Left colon (tissue), 2 donors: ENCODE measurements around the gene AGR2. TPM values are rescaled to one million over a fixed set of nuclear protein-coding genes. Genes with fewer than 3 reads are reported as not detected.
"Not testable (repeated sequence)": the region's sequence is repeated elsewhere in the genome, so short reads cannot be mapped to it uniquely, and the experiment has no call there.

Experiments
- ATAC-seq: fragments of 200-7000 bp; cut with Tn5 transposase; one replicate; pipeline ENCODE4 v1.9.1; 2020; ENCODE audit warnings: mild to moderate bottlenecking, moderate library complexity
- DNase-seq, 2 donors: peaks; one replicate each; pipeline ENCODE4 v3.0.0-alpha.2; 2020
- intact Hi-C, 2 donors: fragments of 100-400 bp; cut with DNase I in 1 of 2; cut with micrococcal nuclease in 1 of 2; formaldehyde crosslinking; loops; one replicate each; pipeline versions ENCODE4 v1.11.2 to v1.14.0; 2022; cut with DNase I, micrococcal nuclease
- total RNA-seq, 2 donors: library from RNA; stranded (reverse); fragmentation: NEBNext Ultra II Directional; extraction: Animal tissue kit (Norgen Biotek cat#: 25700); gene quantifications; one replicate each; pipeline ENCODE4 v1.2.1, GENCODE V29; 2021
- donor health status: DM: no; HTN: no; CAD: no.
- donor health status: DM: yes; HTN: yes; CAD: no.

The AGR2 gene
- total RNA-seq, 2 donors from 2014 or later: 725 to 1,046 TPM

DNA sequence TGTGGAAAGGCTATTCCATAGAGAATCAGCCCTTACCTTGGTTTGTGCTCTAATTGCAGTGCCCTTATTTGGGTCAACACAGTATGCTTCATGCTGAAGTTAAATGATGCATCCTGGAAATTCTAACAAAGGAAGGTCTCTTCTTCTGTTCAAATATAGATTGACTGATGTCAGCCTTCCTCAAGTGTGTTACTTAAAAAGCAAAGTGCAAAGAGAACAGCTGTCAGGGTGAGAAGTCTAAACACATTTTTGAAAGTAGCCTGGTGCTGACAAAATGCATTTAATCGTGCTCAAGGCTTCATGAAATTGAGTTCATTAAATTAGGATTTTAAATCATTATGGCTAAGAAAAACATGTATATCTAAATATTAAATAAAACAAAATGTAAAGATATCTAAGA, 19.5 kb downstream of the AGR2 start:
- ATAC-seq (no peak), DNase-seq (no peak)
- intact Hi-C loops: no loop called here

DNA sequence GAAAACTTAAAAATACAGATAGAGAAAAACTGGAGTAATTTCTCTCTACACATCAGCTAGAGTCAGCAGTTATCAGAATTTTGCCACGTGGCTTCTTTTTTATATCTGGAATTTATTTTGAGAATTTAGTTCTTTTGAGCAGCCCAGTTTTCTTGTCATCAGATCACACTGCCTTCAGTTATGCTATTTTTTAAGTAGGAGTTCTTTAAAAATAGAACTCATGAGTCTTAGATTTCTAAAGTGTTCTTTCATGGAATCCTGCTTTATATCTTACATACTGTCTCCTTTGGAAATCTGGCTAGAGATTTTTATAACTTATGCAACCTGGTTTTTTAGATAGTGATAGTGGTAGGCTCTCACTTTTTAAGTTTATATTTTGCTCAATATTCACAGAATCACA, 24.2 kb downstream of the AGR2 start:
- DNase-seq (no peak), ATAC-seq (no peak)
- intact Hi-C loops: no loop called here

DNA sequence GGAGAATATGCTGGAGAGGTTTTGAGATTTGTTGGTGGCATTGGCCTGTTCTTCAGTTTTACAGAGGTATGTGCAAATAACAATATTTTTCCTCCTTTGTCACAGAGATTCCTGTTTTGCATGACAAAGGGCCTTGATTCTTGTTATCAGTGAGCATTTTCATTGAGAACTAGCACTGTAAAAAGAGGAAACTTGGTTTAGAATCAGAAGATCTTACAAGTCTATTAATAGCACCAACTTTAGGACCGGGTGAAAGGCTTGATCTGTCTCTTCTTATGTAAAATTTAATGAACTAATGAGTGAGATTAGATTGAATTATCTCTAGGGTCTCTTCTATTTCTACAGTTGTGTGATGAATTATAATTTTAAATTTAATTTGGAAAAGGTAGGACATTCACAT, 25.7 kb downstream of the AGR2 start:
- ATAC-seq (no peak), DNase-seq (no peak)
- intact Hi-C loops: no loop called here

DNA sequence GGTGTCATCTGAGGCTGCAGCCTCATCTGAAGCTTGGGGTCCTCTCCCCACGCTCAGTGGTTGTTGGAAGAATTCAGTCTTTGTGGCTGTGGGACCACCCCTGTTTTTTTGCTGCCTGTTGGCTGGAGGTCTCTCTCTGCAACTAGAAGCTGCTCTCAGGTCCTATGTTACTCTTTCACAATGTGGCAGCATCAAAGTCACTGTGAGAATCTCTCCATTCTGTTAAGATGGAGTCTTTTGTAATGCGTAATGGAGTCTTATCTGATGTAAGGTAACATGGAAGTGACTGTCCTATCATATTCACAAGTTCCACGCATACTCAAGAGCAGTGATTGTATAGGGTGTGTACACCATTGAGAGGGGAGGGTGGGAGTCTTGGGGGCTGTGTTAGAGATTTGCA, 26.3 kb downstream of the AGR2 start:
- ATAC-seq (no peak), DNase-seq (no peak)
- intact Hi-C loops: no loop called here

DNA sequence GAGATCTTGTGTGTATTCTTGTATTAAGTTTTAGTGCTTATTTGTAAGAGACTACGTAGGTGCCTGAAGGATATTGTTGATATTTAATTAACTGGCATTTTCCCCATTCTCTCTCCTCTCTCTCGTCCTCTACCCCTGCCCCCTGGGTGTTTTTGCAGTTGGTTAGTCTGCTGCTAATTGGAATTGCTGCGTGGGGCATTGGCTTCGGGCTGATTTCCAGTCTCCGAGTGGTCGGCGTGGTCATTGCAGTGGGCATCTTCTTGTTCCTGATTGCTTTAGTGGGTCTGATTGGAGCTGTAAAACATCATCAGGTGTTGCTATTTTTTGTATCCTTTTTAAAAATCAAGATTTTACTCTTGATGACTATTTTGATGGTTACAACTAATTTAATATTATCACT, 28.7 kb downstream of the AGR2 start:
- DNase-seq: no peak
- intact Hi-C loops: no loop called here
- ATAC-seq: no peak

DNA sequence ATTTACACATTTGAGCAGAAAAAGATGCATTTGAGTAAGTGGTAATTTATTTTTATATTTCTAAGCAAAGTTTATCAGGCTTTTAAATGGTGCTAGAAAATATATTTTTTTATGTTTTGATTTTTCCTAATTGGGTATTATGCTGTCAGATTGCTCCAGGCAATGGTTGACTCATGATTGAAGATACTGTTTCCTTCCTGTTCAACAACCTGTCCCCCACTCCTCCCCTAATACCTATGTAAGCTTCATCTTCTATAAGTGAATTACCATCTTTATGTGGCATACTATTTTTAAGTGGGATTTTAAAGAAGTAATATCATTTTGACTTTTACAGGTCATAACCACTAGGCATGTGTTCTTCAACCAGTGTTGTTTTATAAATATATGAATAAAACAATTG, 29.8 kb downstream of the AGR2 start:
- DNase-seq: no peak
- ATAC-seq: no peak
- intact Hi-C loops: no loop called here

DNA sequence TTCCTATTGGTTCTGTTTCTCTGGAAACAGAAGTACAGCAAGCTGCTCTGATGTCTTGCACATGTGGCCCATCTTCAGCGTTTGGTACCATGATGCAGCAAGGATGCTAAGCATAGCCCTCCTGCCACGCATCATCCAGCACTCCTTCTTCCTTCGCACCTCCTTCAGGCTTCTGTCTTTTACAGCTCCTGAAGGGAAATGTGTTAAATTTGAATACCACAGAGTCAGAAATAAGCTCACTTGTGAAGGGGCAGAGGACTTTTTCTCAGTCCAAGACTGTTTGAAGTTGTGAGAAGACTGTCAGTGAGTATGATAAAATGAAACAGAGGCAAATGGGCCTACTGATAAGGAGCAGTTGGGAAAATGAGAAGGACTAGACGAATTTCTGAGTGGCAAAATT, 30.5 kb downstream of the AGR2 start:
- intact Hi-C loops: no loop called here
- ATAC-seq: no peak
- DNase-seq: no peak

DNA sequence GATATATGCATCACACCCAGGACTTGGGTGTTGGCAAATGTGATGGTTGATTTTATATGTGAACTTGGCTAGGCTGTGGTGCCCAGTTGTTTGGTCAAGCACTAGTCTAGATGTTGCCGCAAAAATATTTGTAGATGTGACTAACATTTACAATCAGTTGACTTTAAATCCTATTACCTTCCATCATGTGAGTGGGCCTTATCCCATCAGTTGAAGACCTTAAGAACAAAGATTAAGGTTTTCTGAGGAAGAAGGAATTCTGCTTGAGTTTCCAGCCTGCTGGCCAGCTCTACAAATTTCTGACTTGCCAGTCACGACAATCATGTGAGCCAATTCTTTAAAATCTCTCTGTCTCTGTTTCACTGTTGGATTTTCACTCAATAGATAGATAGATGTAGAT, 30.9 kb downstream of the AGR2 start:
- no peak for ATAC-seq
- DNase-seq: no peak
- intact Hi-C loops: no loop called here

DNA sequence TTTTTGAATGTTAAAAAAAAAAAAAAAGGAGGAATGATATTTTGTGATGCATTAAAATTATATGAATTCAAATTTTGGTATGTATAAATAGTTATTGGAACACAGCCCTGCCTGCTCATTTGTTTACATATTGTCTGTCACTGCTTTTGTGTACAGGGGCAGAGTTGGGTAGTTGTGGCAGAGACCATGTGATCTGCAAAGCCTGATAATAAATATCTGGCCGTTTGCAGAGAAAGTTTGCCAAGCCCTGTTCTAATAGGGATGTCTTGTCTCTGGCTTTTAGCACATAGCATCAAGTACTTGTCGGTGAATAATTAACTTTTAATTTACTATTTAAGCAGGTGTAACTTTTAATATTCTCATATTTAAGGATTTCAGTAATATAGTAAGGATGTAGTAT, 31.5 kb downstream of the AGR2 start:
- no peak for DNase-seq
- no peak for ATAC-seq
- intact Hi-C loops: no loop called here

DNA sequence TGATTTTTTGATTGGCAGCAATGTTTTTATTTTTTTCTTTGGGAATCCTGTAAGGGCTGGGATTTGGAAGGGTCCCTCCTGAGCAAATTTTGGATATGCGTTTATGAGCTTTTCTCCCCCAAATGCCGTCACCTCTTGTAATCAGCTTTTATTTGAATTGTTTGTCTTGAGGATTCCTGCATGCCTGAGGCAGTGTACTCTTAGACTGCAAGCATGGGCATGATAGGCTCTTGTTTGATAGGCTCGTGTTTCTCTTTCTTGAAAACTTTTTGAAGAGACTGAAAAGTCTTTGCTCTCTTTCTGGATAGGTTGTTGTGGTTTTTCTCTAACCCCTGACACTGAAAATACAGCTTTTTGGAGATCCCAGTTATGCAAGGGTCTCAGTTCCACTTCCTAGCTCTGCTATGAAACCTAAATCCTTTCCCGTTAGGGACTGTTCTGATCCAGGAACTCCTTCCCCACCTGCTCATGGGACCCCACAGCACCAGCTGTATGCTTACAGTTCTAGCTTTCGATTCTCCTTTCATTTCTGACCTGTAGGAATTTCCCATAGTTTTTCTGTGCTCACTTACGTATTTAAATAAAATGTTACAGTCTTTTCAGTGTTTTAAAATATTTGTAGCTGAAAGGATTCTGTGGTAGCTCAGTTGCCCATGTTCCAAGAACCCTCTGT, 34.0 kb downstream of the AGR2 start:
- intact Hi-C loops: no loop called here

DNA sequence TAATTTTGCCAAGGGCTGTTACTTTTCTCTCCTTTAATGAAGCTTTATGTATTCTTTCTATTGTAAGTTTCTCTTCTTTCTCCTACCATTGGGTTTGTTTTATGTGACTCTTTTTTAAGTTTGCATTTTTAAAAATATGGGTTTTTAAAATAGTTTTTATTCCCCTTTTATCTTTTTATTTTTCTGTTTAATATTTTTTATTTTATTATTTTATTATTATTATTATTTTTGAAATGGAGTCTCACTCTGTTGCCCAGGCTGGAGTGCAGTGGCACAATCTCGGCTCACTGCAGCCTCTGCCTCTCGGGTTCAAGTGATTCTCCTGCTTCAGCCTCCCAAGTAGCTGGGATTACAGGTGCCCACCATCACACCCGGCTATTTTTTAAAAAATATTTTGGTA, 34.8 kb downstream of the AGR2 start:
- ATAC-seq, DNase-seq, intact Hi-C loops: not testable (repeated sequence)

More for the DNA sequence above, 34.0 kb downstream of the AGR2 start:
- DNase-seq (no peak), ATAC-seq (no peak)

DNA sequence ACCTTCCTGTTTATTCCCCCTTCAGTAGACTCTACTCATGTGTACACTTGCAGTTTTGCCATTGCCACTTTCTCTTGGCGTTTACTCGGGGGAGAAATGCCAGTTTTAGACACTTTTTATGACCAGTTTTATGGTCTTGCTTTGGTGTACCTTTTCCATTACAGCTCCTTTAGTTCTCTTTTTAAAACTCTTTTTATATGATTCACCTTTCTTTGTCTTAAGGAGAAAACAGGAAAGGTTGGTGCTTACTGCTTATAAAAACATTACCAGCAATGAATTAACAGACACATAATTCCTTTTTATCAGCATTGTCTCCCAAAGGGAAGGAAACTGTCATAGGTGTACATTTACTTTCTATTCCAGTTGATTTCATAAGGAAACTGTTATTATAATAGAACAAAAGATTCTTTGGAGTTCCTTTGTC, 39.4 kb downstream of the AGR2 start:
- DNase-seq (no peak), ATAC-seq (peak; percentile 62)
- intact Hi-C loops: no loop called here

DNA sequence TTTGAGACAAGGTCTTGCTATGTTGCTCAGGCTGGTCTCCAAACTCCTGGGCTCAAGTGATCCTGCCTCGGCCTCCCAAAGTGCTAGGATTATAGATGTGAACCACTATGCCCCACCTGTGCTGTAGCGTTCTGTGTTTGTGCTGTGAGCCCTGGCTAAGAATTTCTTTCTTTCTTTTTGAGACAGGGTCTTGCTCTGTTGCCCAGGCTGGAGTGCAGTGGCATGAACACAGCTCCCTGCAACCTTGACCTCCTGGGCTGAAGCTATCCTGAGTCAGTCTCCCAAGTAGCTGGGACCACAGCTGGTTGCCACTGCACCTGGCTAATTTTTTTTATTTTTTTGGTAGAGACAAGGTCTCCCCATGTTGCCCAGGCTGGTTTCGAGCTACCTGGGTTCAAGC, 39.9 kb downstream of the AGR2 start:
- DNase-seq: no peak
- ATAC-seq: peak; percentile 14
- intact Hi-C loops: no loop called here

DNA sequence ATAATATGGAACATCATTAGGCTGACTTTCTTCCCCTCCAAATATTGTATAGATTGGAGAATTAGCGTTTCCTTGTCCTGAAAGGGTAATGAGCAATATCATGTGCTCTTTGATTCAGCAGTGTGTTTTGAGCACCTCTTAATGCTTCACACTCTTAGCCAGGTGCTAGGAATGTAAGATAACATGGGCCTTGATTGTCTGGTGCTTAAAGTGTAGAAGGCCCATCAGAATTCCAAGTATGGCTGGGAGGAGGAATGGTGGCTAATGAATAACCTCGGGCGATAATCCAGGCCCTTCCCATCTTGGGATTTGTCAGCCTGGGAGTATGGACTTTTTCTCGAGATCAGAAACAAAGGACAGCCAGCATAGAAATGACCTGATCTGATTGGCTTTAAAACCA, 42.6 kb downstream of the AGR2 start:
- intact Hi-C loops: no loop called here
- DNase-seq (peak in 1 of 2 donors; percentile 30), ATAC-seq (peak; percentile 82)

DNA sequence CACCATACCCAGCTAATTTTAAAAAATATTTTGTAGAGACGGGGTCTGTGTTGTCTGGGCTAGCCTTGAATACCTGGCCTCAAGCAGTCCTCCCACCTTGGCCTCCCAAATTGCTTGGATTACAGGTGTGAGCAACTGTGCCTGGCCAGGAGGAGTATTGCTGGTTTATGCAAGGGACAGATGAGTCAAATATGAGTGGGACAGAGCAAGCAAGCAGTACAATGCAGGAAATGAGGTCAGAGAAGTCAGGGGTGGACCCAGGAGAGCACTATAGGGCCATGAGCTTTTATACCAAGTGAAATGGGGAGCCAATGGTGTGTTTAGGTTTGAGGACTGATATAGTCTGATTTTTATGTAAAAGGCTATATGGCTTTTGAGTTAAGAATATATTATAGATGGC, 45.0 kb downstream of the AGR2 start:
- DNase-seq (no peak), ATAC-seq (no peak)
- intact Hi-C loops: no loop called here

DNA sequence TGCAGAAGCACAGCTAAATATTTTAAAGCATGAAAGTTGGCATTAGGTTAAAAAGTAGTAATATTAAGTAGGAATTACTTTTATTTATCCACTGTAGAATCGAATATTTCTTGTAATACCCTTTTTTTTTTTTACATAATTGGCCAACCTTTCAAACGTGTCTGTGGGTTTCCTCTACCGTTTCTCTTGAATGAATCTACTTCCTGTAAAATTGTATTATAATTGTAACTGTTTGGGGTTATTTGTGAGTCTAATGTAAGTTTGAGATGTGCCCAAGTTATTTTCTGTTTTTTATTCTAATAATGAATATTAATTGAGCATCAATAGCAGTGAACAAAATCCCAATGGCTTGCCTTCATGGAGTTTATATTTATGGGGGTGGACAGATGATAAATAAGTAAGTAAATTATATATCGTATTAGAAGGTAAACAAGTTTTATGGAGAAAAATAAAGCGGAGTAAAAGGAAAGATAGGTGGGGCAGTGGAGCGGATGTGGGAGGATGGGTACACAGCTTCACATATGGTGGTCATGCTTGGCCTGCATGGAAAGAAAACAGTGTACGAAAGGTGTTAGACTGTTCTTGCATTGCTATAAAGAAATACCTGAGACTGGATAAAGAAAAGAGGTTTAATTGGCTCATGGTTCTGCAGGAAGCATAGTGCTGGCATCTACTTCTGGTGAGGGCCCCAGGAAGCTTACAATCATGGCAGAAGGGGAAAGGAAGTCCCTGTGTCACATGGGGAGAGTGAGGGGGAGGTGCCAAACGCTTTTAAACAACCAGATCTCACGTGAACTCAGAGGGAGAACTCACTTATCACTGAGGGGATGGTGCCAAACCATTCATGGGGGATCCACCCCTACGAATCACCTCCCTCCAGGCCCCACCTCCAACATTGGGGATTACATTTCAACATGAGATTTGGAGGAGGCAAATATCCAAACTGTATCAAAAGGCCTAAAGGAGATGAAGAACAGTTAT, 45.9 kb downstream of the AGR2 start:
- ATAC-seq: no peak
- intact Hi-C loops: no loop called here
- DNase-seq: no peak

DNA sequence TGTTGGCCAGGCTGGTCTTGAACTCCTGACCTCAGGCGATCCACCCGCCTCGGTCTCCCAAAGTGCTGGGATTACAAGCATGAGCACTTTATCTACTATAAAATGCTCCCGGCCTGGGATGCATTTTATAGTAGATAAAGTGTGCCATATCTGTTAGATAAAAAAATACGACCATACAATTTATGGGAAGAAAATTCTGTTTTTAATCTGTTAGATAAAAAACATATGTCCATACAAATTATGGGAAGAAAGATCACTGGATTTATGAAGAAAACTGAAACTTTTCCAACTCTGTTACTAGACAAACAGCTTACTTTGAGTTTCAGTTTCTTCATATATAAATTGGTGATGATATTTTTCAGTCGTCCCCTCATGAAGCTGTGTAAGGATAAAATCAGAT, 46.8 kb downstream of the AGR2 start:
- ATAC-seq (no peak), DNase-seq (no peak)
- intact Hi-C loops: no loop called here

DNA sequence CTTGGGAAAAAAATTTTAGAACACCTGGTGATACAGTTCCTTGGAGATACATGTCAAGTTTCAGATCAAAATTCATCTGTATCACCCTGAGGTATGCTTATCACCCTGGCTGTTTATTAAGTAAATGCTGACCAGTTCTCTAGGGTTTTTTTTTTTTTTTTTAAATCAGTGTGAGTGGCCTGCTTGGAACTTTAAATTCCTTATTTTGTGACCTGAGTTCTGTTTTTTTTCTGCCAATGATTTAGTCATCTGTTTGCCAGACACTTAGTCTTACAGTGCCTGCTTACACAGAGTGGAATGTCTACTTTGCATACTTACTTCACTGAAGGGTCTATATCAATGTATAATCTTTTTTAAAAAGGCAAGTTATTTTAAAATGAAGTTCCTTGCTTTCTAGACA, 49.4 kb downstream of the AGR2 start:
- ATAC-seq: no peak
- intact Hi-C loops: no loop called here
- no peak for DNase-seq

DNA sequence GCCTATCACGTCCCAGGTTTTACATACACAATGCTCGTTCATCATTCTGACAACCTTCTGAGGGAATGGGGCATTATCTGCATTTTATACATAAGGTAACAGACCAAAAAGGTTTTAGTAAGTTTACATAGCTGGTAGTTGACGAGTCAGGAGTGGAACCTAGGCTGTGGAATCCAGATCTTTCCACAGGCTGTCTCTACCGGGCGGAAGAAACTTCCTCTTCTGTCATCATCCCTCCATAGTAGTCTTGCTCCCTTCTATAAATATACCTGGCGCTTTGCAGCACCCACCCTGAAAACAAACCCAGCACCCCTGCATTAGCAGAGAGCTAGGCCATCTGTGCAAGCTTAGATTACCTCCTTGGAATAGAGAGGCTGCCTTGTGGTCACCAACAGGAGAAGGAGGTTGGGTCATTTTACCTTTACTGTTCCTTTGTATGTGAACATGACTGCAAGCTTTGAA, 49.9 kb downstream of the AGR2 start:
- ATAC-seq (peak; percentile 34), DNase-seq (peak in 1 of 2 donors; percentile 21)
- intact Hi-C loops: no loop called here
